ENCODE results near the gene GAS7. TPM values are rescaled to one million over a fixed set of nuclear protein-coding genes. Genes with fewer than 3 reads are reported as not detected.

GAS7 gene
- total RNA-seq, 1 experiment from 2014 or later: 0.23 TPM

GRCh38 chr17:10135539-10136257 is 62.7 kb downstream of the GAS7 start:
- no peak for DNase-seq (ENCODE audit: low read depth)

DNA sequence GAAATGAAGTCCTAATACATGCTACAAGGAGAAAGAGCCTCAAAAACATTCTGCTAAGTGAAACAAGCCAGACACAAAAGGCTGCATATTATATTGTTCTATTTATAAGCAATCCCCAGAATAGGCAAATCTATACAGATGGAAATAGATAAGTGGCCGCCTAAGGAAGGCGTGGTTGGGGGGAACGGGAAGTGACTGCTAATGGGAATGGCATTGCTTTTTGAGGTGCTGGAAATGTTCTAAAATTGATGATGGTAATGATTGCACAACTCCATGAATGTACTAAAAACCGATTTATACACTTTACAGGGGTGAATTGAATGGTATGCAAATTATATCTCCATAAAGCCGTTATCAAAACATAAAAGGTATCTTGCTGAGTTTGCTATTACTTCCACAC is 67.7 kb downstream of the GAS7 start:
- no peak for DNase-seq (ENCODE audit: low read depth)

DNA sequence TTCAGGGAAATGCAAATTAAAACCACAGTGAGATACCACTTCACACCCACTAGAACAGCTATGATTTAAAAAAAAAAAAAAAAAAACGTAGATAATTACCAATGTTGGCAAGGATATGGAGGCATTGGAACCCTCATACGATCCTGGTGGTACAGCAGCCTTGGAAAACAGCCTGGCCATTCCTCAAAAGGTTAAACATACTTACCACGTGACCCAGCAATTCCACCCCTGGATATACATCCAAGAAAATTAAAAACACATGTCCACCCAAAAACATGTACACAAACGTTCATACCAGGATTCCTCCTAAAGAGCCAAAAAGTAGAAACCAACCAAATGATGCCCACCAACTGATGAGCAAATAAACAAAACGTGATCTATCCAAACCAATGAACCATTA is 68.1 kb downstream of the GAS7 start:
- DNase-seq (ENCODE audit: low read depth): no peak

GRCh38 chr17:10127819-10128425 is 70.5 kb downstream of the GAS7 start:
- DNase-seq (ENCODE audit: low read depth): no peak

- no peak for DNase-seq (ENCODE audit: low read depth)
These were observed 71.5 kb downstream of the GAS7 start for GRCh38 chr17:10126616-10127501.

DNA sequence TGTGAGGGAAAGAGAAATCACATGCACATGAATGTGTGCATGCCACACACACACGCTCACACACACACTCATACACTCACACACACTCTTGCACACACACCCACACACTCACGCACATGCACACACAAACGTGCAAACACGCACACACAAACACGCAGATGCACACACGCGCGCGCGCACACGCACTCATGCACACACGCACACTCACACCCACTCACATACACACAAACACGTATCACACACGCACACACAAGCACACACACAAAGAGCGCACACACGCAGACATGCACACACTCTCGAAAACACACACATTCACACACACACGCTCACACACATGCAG is 72.2 kb downstream of the GAS7 start:
- DNase-seq (ENCODE audit: low read depth): no peak

GRCh38 chr17:10125531-10126275 is 72.7 kb downstream of the GAS7 start:
- DNase-seq (ENCODE audit: low read depth): no peak

DNA sequence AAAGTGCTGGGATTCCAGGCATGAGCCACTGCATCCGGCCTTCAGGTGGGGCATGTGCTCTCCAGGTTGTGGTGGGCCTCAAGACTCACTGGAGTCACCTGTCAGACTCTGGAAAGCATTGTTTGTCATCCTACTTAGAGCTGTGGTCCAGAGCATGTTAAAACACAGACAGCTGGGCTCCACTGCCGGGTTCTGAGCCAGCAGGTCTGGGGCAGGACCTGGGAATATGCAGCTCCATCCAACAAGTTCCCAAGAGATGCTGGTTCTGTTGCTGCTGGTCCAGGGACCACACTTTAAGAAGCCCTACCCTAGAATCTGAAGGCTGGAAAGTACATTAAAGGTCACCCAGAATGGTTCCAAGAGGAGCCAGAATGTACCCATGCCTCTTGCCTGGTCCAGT is 75.3 kb downstream of the GAS7 start:
- DNase-seq (ENCODE audit: low read depth): no peak

DNA sequence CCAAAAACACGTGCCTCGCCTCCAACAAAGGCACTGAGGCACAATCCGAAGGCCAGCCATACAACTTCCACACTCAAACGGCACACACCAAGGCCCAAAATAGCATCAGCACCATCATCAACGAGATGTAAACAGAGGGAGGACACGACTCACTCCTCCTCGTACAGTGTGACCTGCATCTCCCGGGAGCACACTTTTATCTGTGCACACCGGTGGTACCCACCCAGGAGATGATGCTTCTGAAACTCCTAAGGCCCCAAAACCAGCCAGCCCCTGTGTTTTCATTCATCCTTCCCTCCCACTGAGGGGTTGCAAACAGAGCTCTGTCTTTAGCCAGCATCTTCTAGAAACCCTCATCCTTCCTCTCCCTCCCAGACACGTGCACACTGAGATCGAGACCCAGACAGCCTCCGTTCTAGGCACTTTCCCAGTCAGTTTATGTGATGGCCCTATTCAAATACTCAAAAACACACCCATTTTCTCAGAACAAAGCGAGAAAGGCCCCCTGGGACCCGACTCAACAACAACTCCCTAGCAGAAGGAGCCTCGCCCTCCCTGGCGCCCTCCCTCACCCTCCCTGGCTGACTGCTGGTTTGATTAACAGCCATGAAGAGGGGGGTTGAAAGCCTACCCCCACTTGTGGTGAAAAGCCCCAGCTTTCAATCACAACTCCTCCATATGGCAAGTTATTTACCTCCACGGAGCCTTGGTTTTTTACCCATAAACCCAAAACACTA is 76.3 kb downstream of the GAS7 start:
- no peak for DNase-seq (ENCODE audit: low read depth)

DNA sequence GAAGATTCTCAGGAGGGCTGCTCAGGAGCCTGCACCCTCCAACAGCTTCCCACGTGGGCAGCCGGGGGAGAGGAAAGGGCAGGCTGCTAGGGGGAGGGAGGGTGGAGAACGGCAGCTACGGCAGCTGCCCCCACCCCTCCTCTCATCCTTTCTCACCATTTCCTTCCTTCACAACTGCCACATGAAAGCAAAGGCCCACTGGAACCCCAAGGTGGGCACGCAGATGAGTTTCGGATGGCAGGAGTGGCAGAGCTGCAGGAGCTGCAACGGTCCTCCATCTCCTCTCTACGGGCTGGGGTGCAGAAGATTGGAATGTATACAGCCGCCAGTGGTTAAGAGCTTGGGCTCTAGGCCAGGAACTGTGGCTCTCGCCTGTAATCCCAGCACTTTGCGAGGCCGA is 77.7 kb downstream of the GAS7 start:
- no peak for DNase-seq (ENCODE audit: low read depth)

DNA sequence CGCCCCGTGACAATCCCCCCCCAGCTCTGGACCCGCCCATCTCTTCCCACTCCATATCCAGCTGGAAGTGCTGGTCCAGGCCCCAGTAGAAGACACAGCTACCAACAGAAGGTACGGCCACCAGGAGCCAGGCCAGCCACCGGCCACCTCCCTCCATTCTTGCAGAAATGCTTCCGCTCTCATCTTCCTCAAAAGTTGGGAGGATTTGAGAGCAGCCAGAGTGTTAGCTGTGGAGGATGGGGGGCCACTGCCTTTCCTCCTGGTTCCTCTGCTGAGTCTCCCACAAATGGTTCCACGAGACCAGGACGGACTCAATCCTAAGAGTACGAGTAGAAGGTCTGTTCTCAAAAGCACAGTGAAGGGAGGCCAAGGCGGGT is 78.3 kb downstream of the GAS7 start:
- DNase-seq (ENCODE audit: low read depth): no peak

DNA sequence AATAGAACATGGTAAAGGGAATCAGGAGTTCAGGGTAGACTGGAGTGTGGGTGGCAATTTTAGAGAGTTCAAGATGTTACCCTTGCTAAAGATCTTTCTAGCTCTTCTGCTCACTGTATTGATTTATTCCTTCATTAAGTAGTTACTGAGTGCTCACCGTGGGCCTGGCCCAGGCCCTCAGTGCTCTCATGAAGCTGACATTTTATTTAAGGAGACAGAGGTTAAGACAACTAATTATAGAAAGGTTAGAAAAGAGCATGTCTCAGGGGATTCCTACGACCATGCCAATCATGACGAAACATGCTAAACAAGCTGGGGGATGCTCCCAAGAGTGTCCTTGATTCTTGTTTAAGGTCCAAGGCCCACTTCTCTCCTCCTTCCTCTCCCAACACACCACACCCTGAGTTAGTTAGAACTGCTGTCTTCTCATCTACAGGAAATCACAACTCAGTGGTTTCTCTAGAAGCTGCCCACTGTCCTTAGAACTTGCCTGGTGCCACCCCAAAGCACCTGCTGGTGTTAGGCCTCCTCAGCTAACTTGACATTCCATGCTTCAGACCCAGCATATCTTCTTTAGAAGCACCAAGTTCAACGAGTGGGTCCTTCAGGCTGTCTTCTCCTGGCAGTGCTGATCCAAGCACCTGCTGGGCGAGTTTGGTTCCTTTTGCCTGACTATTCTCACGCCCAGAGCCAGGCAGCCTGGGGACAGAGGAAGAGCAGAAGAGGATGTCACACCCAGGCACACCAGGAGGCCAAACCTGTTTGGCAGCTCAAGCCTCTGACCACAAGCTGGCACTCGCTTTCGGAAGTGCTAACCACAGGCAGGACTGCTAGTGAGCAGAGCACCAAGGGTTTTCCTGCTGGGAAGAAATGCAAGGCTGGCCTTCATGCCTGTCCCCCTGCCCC is 79.0 kb downstream of the GAS7 start:
- DNase-seq (ENCODE audit: low read depth): no peak

GRCh38 chr17:10118788-10119130 is 79.6 kb downstream of the GAS7 start:
- no peak for DNase-seq (ENCODE audit: low read depth)

DNA sequence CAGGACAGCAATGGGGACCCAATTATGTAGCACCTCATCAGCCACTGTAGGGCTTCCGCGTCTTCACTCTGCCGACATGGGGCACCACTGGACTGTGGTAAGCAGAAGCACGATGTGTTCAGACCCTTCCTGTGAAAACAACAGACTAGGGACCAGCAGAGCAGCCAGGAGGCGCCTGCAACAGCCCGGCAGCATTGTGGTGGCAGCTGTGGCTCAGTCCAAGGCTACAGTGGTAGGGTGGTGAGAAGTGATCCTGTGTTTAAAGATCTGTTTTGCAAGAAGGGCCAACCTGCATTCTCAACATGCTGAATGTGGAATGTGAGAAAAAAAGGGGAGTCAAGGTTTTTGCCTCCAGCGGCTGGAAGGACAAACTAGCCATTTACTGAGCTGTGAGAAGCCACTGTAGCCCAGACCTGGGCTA is 80.8 kb downstream of the GAS7 start:
- no peak for DNase-seq (ENCODE audit: low read depth)

DNA sequence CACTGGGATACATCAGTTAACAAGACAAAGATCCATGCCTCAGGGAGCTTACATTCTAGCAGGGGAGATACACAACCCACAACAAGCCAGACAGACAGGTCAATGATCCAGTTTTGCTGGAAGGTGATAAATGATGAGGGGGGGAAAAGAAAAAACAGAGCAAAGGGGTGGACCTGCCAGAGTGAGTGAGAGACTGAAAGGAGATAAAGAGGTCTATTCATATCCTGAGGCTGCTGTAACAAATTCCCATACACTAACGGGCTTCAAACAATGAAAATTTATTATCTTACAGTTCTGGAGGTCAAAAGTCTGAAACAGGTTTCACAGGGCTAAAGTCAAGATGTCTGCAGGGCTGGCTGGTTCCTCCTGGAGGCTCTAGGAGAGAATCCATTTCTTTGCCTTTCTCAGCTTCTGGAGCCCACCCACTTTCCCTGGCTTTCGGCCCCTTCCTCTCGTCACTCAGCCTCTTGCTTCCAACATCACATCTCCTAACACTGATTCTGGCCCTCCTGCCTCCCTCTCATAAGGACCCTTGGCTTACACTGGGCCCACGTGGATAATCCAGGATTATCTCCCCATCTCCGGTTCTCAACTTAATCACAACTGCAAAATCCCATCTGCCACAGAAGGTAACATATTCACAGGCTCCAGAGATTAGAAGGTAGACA is 81.5 kb downstream of the GAS7 start:
- no peak for DNase-seq (ENCODE audit: low read depth)

- DNase-seq (ENCODE audit: low read depth): no peak
These were observed 82.1 kb downstream of the GAS7 start for GRCh38 chr17:10116267-10116666.

DNA sequence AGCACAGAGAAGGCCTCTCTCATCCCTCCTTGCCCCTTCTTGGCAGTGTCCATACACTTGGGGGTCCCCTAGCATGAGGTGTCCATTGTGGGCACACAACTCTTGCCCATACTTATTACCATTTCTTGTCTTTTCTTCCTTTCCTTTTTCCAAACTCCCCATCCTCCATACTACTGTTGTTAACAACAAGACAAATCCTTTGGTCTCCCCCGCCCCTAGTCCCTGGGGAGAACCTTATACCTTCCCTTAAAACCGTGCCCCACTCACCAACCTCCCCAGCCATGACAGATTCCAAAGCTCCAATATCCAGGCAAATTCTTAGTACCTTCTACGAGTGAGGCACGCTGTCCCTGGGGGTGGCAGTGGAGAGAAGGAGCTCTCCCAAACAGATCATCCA is 82.9 kb downstream of the GAS7 start:
- DNase-seq (ENCODE audit: low read depth): no peak

- DNase-seq (ENCODE audit: low read depth): peak; percentile 32
These were observed 83.4 kb downstream of the GAS7 start for GRCh38 chr17:10114931-10115535.

- DNase-seq (ENCODE audit: low read depth): no peak
These were observed 85.4 kb downstream of the GAS7 start for GRCh38 chr17:10112962-10113361.

Measured in LHCN-M2 (cell line).